GM18507 (cell line): ENCODE measurements around the gene RNF151.
"Not testable (repeated sequence)": the region's sequence is repeated elsewhere in the genome, so short reads cannot be mapped to it uniquely, and the experiment has no call there.

Source experiments
- DNase-seq: peaks from one replicate; pipeline ENCODE4 v3.0.0; 2011; ENCODE audit warnings: low read depth; ENCODE audit not compliant: insufficient read length; ENCODE audit errors: extremely low spot score
- FAIRE-seq: peaks from 2 replicates; lab custom pipeline; 2011; peaks lifted over from hg19 to GRCh38; lab: Jason Lieb, UNC

Gene RNF151

GRCh38 chr16:1966460-1966859 lies at the start of gene RNF151:
TSS of gene RNF151 (plus strand) at chr16:1966856. CDS start at chr16:1966882, 26 bp downstream.
- no peak for DNase-seq

GRCh38 chr16:1917056-1917664 lies 49.5 kb upstream of the RNF151 start:
- no peak for DNase-seq
- no peak for FAIRE-seq

More at GRCh38 chr16:1966460-1966859, at the start of gene RNF151:
- no peak for FAIRE-seq

- DNase-seq (no peak), FAIRE-seq (no peak)
Measured at GRCh38 chr16:1917665-1918350, 48.8 kb upstream of the RNF151 start.

GRCh38 chr16:1918351-1919326 lies 48.0 kb upstream of the RNF151 start, which contains the start of gene HS3ST6:
TSS of gene HS3ST6 (minus strand) at chr16:1918415. CDS start at chr16:1918323, 92 bp downstream.
- DNase-seq: no peak
- no peak for FAIRE-seq

- DNase-seq (no peak), FAIRE-seq (no peak)
Measured at GRCh38 chr16:1919327-1919998, 47.2 kb upstream of the RNF151 start.

GRCh38 chr16:1920122-1920521 lies 46.5 kb upstream of the RNF151 start:
- FAIRE-seq, DNase-seq: not testable (repeated sequence)

- FAIRE-seq (no peak), DNase-seq (no peak)
Measured at GRCh38 chr16:1920727-1921171, 45.9 kb upstream of the RNF151 start.

GRCh38 chr16:1922357-1922756 lies 44.3 kb upstream of the RNF151 start:
- DNase-seq: no peak
- FAIRE-seq: no peak

GRCh38 chr16:1923299-1924034 lies 43.2 kb upstream of the RNF151 start:
- FAIRE-seq (no peak), DNase-seq (no peak)

GRCh38 chr16:1924095-1924494 lies 42.6 kb upstream of the RNF151 start:
- DNase-seq: no peak
- FAIRE-seq: no peak

GRCh38 chr16:1926271-1926670 lies 40.4 kb upstream of the RNF151 start:
- FAIRE-seq: no peak
- DNase-seq: no peak

- no peak for FAIRE-seq
Measured at GRCh38 chr16:1929105-1929504, 37.6 kb upstream of the RNF151 start.

GRCh38 chr16:1929578-1930337 lies 36.9 kb upstream of the RNF151 start:
- peak; percentile 99 for DNase-seq
- peak; percentile 93 for FAIRE-seq

More at GRCh38 chr16:1929105-1929504, 37.6 kb upstream of the RNF151 start:
- DNase-seq: no peak

GRCh38 chr16:1930338-1930720 lies 36.3 kb upstream of the RNF151 start:
- FAIRE-seq: no peak
- DNase-seq: no peak

- no peak for DNase-seq
- FAIRE-seq: no peak
Measured at GRCh38 chr16:1932050-1933028, 34.3 kb upstream of the RNF151 start.

GRCh38 chr16:1933097-1933661 lies 33.5 kb upstream of the RNF151 start:
- DNase-seq (no peak), FAIRE-seq (no peak)
